NCI-H2196 treated with DMSO at 0.1 percent for 48 hours (cell line): ENCODE results near the gene EFNA5.
"Not testable (repeated sequence)": the region's sequence is repeated elsewhere in the genome, so short reads cannot be mapped to it uniquely, and the experiment has no call there.

Source experiments
- DNase-seq: peaks from one replicate; lab custom pipeline; 2025; ENCODE audit not compliant: unreplicated experiment; lab: John Stamatoyannopoulos, UW

EFNA5 gene

GRCh38 chr5:107376546-107377276 is 294.0 kb downstream of the EFNA5 start:
- DNase-seq, result no peak

- DNase-seq, result no peak
Measured at GRCh38 chr5:107373549-107374263, 297.0 kb downstream of the EFNA5 start.

- no peak for DNase-seq
Measured at GRCh38 chr5:107372723-107373450, 297.9 kb downstream of the EFNA5 start.

- no peak for DNase-seq
Measured at GRCh38 chr5:107370396-107370968, 300.3 kb downstream of the EFNA5 start.

GRCh38 chr5:107369622-107370021 is 301.1 kb downstream of the EFNA5 start:
- no peak for DNase-seq

GRCh38 chr5:107368615-107369014 is 302.1 kb downstream of the EFNA5 start:
- no peak for DNase-seq

GRCh38 chr5:107367939-107368338 is 302.8 kb downstream of the EFNA5 start:
- DNase-seq, result no peak

- no peak for DNase-seq
Measured at GRCh38 chr5:107367480-107367879, 303.3 kb downstream of the EFNA5 start.

- DNase-seq, result no peak
Measured at GRCh38 chr5:107365320-107366109, 305.2 kb downstream of the EFNA5 start.

- no peak for DNase-seq
Measured at GRCh38 chr5:107364443-107365319, 306.1 kb downstream of the EFNA5 start.

- DNase-seq, result no peak
Measured at GRCh38 chr5:107363768-107364167, 307.0 kb downstream of the EFNA5 start.

GRCh38 chr5:107361945-107362344 is 308.8 kb downstream of the EFNA5 start:
- no peak for DNase-seq

- DNase-seq, result no peak
Measured at GRCh38 chr5:107359916-107360234, 310.9 kb downstream of the EFNA5 start.

GRCh38 chr5:107359033-107359915 is 311.5 kb downstream of the EFNA5 start:
- no peak for DNase-seq

GRCh38 chr5:107356891-107357290 is 313.8 kb downstream of the EFNA5 start:
- DNase-seq, result no peak

GRCh38 chr5:107352576-107352975 is 318.2 kb downstream of the EFNA5 start:
- DNase-seq, result no peak

GRCh38 chr5:107346580-107346979 is 324.2 kb downstream of the EFNA5 start:
- not testable (repeated sequence) for DNase-seq

- no peak for DNase-seq
Measured at GRCh38 chr5:107342371-107342770, 328.4 kb downstream of the EFNA5 start.
